GM13977 (cell line): ENCODE data around the gene KRT82.

Source experiments
- DNase-seq: peaks from one replicate; pipeline ENCODE4 v3.0.0; 2012; ENCODE audit warnings: low spot score
- in situ Hi-C: fragments of 300-500 bp; cut with MboI; formaldehyde crosslinking; loops from one replicate; pipeline ENCODE4 v1.12.0; 2022; ENCODE audit warnings: low sequenced_read_pairs, low pct_unique_long_range_greater_than_20kb, mixed read lengths, inconsistent platforms; ENCODE audit not compliant: unreplicated experiment
- TF ChIP-seq, protein P1 (sequence below): IDR thresholded peaks from 2 replicates; pipeline ENCODE4 v1.5.1; 2012; ENCODE audit warnings: mild to moderate bottlenecking, control low read depth; ENCODE audit not compliant: insufficient read depth; ENCODE audit errors: extremely low read depth, missing control alignments

KRT82 gene

DNA sequence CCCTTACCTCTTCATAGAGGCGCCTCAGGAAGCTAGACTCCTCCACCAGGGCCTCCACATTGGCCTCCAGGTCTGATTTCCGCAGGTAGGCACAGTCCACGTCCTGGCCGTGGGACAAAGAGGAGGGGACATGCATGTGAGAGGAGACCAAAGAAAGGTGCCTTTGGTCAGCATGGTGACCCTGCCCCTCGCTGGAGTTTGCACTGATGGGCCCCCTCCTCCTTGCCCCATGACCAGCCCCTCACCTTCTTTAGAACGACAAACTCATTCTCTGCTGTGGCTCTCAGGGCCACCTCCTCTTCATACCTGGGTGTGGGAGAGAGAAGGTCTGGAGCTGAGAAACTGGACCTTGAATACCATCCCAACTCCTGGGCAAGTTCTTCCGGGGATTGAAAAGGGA, 42.1 kb downstream of the KRT82 start:
- in situ Hi-C loops = no loop called here
- TF ChIP-seq, protein P1, sequence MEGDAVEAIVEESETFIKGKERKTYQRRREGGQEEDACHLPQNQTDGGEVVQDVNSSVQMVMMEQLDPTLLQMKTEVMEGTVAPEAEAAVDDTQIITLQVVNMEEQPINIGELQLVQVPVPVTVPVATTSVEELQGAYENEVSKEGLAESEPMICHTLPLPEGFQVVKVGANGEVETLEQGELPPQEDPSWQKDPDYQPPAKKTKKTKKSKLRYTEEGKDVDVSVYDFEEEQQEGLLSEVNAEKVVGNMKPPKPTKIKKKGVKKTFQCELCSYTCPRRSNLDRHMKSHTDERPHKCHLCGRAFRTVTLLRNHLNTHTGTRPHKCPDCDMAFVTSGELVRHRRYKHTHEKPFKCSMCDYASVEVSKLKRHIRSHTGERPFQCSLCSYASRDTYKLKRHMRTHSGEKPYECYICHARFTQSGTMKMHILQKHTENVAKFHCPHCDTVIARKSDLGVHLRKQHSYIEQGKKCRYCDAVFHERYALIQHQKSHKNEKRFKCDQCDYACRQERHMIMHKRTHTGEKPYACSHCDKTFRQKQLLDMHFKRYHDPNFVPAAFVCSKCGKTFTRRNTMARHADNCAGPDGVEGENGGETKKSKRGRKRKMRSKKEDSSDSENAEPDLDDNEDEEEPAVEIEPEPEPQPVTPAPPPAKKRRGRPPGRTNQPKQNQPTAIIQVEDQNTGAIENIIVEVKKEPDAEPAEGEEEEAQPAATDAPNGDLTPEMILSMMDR = no peak
- DNase-seq = no peak

DNA sequence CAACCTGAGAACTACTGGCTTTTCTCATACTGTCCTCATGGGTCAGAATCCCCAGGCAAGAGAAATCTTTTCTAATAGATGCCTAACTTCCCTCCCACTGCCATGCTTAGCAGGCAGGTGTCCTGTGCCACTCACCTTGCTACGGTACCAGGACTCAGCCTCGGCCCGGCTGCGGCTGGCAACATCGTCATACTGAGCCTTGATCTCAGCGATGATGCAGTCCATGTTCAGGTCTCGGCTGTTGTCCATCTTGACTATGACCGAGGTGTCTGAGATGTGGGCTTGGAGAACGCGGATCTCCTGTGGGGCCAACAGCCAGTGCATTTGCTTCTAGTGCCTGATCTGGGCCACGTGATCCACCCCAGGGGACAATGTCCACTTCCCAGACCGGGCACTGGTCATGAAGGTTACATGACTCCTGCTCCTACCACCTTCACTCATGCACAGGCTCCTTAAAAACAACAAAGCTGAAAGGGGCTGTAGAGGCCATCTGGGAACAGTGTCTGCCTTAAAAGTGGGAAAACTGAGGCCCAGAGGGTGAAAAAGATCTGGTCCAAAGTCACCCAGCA, 42.9 kb downstream of the KRT82 start:
- TF ChIP-seq, protein P1 = no peak
- in situ Hi-C loops = no loop called here

DNA sequence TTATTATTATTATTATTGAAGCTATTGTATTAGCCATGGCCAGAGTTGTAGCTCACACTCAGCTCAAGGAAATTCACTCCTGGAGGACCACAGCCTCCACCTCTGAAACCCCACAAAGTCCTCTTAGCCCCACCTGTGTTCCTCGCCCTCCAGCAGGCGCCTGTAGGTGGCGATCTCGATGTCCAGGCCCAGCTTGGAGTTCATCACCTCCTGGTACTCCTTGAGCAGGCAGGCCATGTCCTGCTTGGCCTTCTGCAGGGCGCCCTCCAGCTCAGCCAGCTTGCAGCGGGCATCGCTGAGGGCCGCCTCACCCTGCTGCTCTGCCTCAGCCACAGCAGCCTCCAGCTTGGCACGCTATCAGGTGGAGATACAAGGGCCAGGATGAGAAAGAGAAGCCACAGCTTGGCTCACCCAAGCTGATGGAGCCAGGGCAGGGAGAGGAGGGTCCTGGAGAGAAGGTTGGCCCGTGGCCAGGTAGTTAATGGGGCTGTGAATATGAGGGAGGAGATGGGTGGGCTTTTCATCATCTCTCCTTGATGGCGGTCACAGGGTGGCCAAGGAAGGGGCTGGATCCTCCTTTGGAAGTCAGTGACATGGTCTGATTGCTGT, 43.9 kb downstream of the KRT82 start:
- in situ Hi-C loops = no loop called here
- no peak for DNase-seq
- TF ChIP-seq, protein P1 = peak; percentile 44

More for the DNA sequence above, 42.9 kb downstream of the KRT82 start:
- no peak for DNase-seq

DNA sequence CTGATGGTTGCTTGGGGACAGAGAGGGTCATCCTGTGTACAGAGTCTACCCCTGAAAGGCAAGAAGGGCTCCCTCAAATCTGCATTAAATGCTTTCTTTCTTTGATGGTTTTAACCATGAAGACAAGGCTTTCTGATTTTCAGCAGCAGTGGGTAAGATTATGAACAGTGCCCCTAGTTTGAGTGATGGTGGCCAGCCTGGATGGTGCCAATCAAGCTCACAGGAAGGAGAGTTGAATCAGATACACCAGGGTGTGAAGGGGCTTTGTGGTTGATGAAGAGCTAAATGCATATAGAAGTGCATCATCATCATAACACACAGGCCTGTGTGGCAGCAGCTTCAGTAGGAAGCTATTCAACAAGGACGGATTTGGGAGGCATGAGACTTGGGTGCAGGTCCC, 44.6 kb downstream of the KRT82 start:
- TF ChIP-seq, protein P1 = no peak
- no peak for DNase-seq
- in situ Hi-C loops = no loop called here

DNA sequence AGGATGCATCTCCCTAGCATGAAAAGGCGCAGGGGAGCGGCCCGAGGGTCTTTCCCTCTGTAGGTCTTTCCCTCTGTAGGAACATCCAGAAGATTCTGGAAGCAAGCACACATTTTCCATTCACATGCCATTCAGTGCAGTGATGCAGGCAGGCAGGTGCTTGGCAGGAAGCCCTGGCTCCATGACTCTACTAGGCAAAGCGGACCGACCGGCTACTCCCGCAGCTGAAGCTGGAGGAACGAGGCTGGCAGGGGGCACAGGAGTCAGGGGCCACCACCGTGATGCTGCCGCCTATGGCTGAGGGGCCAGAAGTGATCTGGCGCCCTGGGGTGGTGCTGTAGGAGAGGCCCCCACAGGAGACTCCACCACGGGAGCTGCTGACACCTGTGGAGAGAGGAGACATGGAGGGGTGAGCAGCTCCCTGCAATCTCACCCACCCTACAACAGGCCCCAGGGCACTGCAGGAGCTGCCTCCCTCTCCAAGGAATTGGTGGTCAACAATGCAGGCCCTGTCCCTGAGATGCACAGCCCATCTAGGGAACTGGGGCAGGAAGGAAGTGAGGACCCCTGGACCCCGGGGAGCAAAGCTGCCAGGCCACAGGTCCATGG, 45.4 kb downstream of the KRT82 start:
- in situ Hi-C loops = no loop called here
- DNase-seq = no peak
- TF ChIP-seq, protein P1 = no peak

DNA sequence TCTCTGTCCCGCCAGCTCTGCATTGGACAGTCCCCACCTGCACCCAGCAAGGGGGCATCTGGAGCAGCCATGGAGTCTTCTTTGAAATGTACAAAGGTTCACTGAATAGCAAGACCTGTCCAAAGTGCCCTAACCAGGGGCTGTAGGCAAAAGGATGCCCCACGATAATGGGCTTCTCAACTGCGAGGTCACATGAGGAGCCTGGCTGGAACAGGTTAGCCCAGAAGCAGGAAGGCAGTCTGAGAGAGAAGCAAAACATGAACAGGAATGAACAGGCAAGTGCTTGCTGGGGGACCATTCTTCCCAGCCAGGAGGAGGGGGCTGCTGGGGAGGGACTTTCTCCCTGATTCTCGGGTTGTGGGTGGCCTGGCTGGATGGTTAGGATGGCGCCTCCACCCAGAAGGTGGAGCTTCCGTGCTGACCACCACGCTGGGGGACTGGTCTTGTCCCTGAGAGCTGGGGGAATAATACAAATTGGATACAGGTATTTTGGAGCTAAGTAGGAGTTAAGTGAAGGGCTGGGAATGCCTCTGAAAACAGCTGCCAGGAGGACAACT, 46.0 kb downstream of the KRT82 start:
- in situ Hi-C loops = no loop called here
- TF ChIP-seq, protein P1 = no peak
- no peak for DNase-seq
